HepG2 (cell line): Measurements from ENCODE around the gene RNF150. TPM values are rescaled to one million over a fixed set of nuclear protein-coding genes. Genes with fewer than 3 reads are reported as not detected.

Source experiments
- ARHGAP35 ChIP-seq: sonication (generic); formaldehyde crosslinking; IDR thresholded peaks from 2 replicates; pipeline ENCODE4 v1.9.0; 2022; ENCODE audit warnings: mild to moderate bottlenecking, inconsistent platforms, moderate library complexity, missing genetic modification reagents, borderline replicate concordance
- DRAP1 ChIP-seq: IDR thresholded peaks from 2 replicates; pipeline ENCODE4 v1.6.1; 2016; ENCODE audit warnings: missing genetic modification reagents, missing compliant biosample characterization
- GATAD2A ChIP-seq: IDR thresholded peaks from 2 replicates; pipeline ENCODE4 v1.6.1; 2016
- GPN1 ChIP-seq: sonication (generic); formaldehyde crosslinking; IDR thresholded peaks from 2 replicates; pipeline ENCODE4 v1.5.1; 2020; ENCODE audit warnings: missing genetic modification reagents, borderline replicate concordance
- HNRNPLL ChIP-seq: fragments of 200-400 bp; formaldehyde crosslinking; IDR thresholded peaks from 2 replicates; pipeline ENCODE4 v1.6.1; 2017; ENCODE audit warnings: mild to moderate bottlenecking, low read depth, low read length; ENCODE audit not compliant: poor library complexity, severe bottlenecking
- HOXD1 ChIP-seq: sonication (generic); formaldehyde crosslinking; IDR thresholded peaks from 2 replicates; pipeline ENCODE4 v1.5.0; 2020; ENCODE audit warnings: missing genetic modification reagents
- JARID2 ChIP-seq: sonication (generic); formaldehyde crosslinking; IDR thresholded peaks from 2 replicates; pipeline ENCODE4 v1.8.1; 2023; ENCODE audit warnings: missing genetic modification reagents, inconsistent platforms; ENCODE audit not compliant: insufficient replicate concordance
- MEIS1 ChIP-seq: sonication (generic); formaldehyde crosslinking; IDR thresholded peaks from 2 replicates; pipeline ENCODE4 v1.9.0; 2021; ENCODE audit warnings: mild to moderate bottlenecking, missing genetic modification reagents, moderate library complexity, borderline replicate concordance
- NONO ChIP-seq, 2 experiments: fragments of 450-650 bp in 1 of 2; sonication (generic) in 1 of 2; formaldehyde crosslinking in 1 of 2; IDR thresholded peaks in 1 of 2; conservative IDR thresholded peaks in 1 of 2; 2 replicates each; pipeline versions ENCODE4 v1.6.1 to v1.8.0; 2017 to 2022; ENCODE audit warnings: mild to moderate bottlenecking in 1 of 2, missing genetic modification reagents in 1 of 2, moderate library complexity in 1 of 2
- NR2C2 ChIP-seq: sonication (generic); formaldehyde crosslinking; IDR thresholded peaks from 2 replicates; pipeline ENCODE4 v1.4.0; 2020; ENCODE audit warnings: missing genetic modification reagents, mild to moderate bottlenecking, moderate library complexity, borderline replicate concordance
- POLR2AphosphoS5 ChIP-seq: IDR thresholded peaks from 2 replicates; pipeline ENCODE4 v1.6.1; 2012; ENCODE audit warnings: low read depth, low read length
- RAD21 ChIP-seq: fragments of 450-650 bp; formaldehyde crosslinking; IDR thresholded peaks from 2 replicates; pipeline ENCODE4 v1.5.0; 2020; ENCODE audit warnings: mild to moderate bottlenecking
- SAFB2 ChIP-seq: sonication (generic); formaldehyde crosslinking; IDR thresholded peaks from 2 replicates; pipeline ENCODE4 v1.5.1; 2020; ENCODE audit warnings: missing genetic modification reagents, low read depth, mild to moderate bottlenecking, borderline replicate concordance
- SMC3 ChIP-seq: IDR thresholded peaks from 2 replicates; pipeline ENCODE4 v1.6.1; 2011; ENCODE audit warnings: low read length, improper control_type of control experiment
- SYNCRIP ChIP-seq: fragments of 200-400 bp; formaldehyde crosslinking; IDR thresholded peaks from 2 replicates; pipeline ENCODE4 v1.6.1; 2018; ENCODE audit warnings: mild to moderate bottlenecking, low read depth, low read length; ENCODE audit not compliant: insufficient read depth
- THAP7 ChIP-seq: sonication (generic); formaldehyde crosslinking; IDR thresholded peaks from 2 replicates; pipeline ENCODE4 v1.8.1; 2023; ENCODE audit warnings: mild to moderate bottlenecking, missing genetic modification reagents
- ZFP37 ChIP-seq: sonication (generic); formaldehyde crosslinking; IDR thresholded peaks from 2 replicates; pipeline ENCODE4 v1.4.0; 2020; ENCODE audit warnings: missing genetic modification reagents, borderline replicate concordance
- ZKSCAN8 ChIP-seq: IDR thresholded peaks from 2 replicates; pipeline ENCODE4 v1.6.1; 2016; ENCODE audit warnings: borderline replicate concordance, missing genetic modification reagents, missing compliant biosample characterization
- ZNF317 ChIP-seq: sonication (generic); formaldehyde crosslinking; IDR thresholded peaks from 2 replicates; pipeline ENCODE4 v1.5.0; 2020; ENCODE audit warnings: mild to moderate bottlenecking, missing genetic modification reagents
- ZNF570 ChIP-seq: sonication (generic); formaldehyde crosslinking; IDR thresholded peaks from 2 replicates; pipeline ENCODE4 v1.4.0; 2020; ENCODE audit warnings: mild to moderate bottlenecking, missing genetic modification reagents, borderline replicate concordance
- ZNF598 ChIP-seq: sonication (generic); formaldehyde crosslinking; IDR thresholded peaks from 2 replicates; pipeline ENCODE4 v1.5.1; 2020; ENCODE audit warnings: mild to moderate bottlenecking, missing genetic modification reagents, borderline replicate concordance
- ZNF768 ChIP-seq: sonication (generic); formaldehyde crosslinking; IDR thresholded peaks from 2 replicates; pipeline ENCODE4 v1.4.0; 2020; ENCODE audit warnings: missing genetic modification reagents
- ZNF781 ChIP-seq: sonication (generic); formaldehyde crosslinking; IDR thresholded peaks from 2 replicates; pipeline ENCODE4 v1.5.1; 2020; ENCODE audit warnings: borderline replicate concordance, mild to moderate bottlenecking, missing genetic modification reagents; ENCODE audit errors: not compliant biosample characterization
- ZNF841 ChIP-seq: sonication (generic); formaldehyde crosslinking; IDR thresholded peaks from 2 replicates; pipeline ENCODE4 v1.8.1; 2023; ENCODE audit warnings: missing genetic modification reagents, borderline replicate concordance
- polyA plus RNA-seq, 8 experiments: library from polyadenylated mRNA; depleted of rRNA in 3 of 8; stranded (reverse) in 7 of 8; unstranded in 1 of 8; fragments of >200 nt; fragmentation: Illumina TruSeq in 4 of 8; extraction: Trizol in 4 of 8; gene quantifications; 2 replicates each; pipeline versions ENCODE4 v1.2.1 to v1.2.3, GENCODE V29; 2011 to 2016; ENCODE audit warnings: low read depth in 4 of 8, missing spikeins in 1 of 8, mixed read lengths in 1 of 8; ENCODE audit not compliant: insufficient read depth in 1 of 8
- total RNA-seq, 5 experiments: library from RNA; depleted of rRNA; stranded (reverse); fragments of >200 nt; fragmentation: Illumina TruSeq; extraction: Trizol; gene quantifications; 2 replicates each; pipeline ENCODE4 v1.2.3, GENCODE V29; 2016; ENCODE audit warnings: low read depth in 1 of 5
- TF ChIP-seq, protein P1 (sequence below): sonication (generic); formaldehyde crosslinking; IDR thresholded peaks from 2 replicates; pipeline ENCODE4 v1.4.0; 2020; ENCODE audit warnings: missing genetic modification reagents
- TF ChIP-seq, protein P2 (sequence below): sonication (generic); formaldehyde crosslinking; IDR thresholded peaks from 2 replicates; pipeline ENCODE4 v1.9.0; 2022; ENCODE audit warnings: missing genetic modification reagents, mild to moderate bottlenecking, borderline replicate concordance

Gene RNF150
- total and polyA plus RNA-seq, 2 of the 13 experiments (the other 11 are each of a cell fraction or from before 2014, with no cell fraction given): 0.02 to 0.03 TPM

DNA sequence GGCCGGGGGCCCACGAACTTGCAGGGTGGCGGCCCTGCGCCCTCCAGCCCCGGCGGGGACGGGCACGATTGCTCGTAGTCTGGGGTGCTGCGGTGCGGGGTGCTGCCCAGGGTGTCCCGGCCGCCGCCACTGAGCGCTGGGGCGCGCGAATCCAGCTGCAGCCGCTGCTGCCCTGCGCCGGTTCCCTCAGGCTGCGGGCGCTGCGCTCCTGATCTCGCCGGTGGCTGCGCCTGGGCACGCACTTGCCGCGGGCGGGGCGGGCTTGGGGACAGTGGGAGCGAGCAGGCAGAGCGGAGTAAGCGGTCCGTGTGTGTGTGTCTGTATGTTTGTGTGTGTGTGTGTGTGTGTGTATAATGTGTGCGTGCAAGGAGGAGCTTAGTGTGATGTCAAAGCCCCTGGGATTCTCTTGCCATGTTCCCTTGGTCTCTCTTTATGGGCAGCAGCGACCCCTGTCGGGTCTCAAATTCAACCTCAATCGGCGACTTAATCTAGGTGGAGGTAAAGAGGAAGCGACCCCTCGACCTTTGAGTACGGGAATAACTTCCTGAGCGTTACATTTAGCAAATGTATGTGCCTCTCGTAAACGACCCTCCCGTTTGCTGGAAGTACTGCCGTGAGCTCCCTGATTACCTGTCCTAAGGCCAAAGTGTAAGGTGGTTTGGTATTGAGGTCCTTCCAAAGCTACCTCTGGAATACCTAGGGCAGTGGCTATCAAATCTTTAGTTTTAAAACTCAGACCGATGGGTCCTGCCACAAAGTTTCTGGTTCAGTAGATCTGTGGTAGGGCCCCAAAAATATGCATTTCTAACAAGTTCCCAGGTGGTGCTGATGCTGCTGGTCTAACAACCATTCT lies at the start of gene RNF150 (continued):
- TF ChIP-seq, protein P1, sequence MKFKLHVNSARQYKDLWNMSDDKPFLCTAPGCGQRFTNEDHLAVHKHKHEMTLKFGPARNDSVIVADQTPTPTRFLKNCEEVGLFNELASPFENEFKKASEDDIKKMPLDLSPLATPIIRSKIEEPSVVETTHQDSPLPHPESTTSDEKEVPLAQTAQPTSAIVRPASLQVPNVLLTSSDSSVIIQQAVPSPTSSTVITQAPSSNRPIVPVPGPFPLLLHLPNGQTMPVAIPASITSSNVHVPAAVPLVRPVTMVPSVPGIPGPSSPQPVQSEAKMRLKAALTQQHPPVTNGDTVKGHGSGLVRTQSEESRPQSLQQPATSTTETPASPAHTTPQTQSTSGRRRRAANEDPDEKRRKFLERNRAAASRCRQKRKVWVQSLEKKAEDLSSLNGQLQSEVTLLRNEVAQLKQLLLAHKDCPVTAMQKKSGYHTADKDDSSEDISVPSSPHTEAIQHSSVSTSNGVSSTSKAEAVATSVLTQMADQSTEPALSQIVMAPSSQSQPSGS: no peak
- TF ChIP-seq ZFP37: no peak
- no peak for TF ChIP-seq JARID2 (CRISPR knock-in tag)
- TF ChIP-seq POLR2AphosphoS5: no peak
- no peak for TF ChIP-seq MEIS1 (CRISPR knock-in tag)
- no peak for TF ChIP-seq ZNF570 (CRISPR knock-in tag)
- no peak for TF ChIP-seq NONO (IDR thresholded peaks at IDR 0.05)
- peak; percentile 54; the same call in 1 of the 2 replicates for TF ChIP-seq NONO (CRISPR knock-in tag; conservative IDR thresholded peaks at IDR 0.05)
- TF ChIP-seq ZNF781 (CRISPR knock-in tag): no peak
- TF ChIP-seq RAD21: no peak
- no peak for TF ChIP-seq ARHGAP35 (CRISPR knock-in tag)
- TF ChIP-seq GATAD2A (CRISPR knock-in tag): no peak
- peak; percentile 97 for TF ChIP-seq HNRNPLL
- TF ChIP-seq GPN1 (CRISPR knock-in tag): no peak
- no peak for TF ChIP-seq ZKSCAN8 (CRISPR knock-in tag)
- TF ChIP-seq SAFB2 (CRISPR knock-in tag): no peak
- peak; percentile 33; the same call in 1 of the 2 replicates for TF ChIP-seq ZNF768 (CRISPR knock-in tag)
- TF ChIP-seq ZNF598: no peak
- peak; percentile 31; the same call in 1 of the 2 replicates for TF ChIP-seq SMC3
- TF ChIP-seq ZNF317 (CRISPR knock-in tag): no peak
- TF ChIP-seq THAP7: no peak
- TF ChIP-seq NR2C2 (CRISPR knock-in tag): peak; percentile 77
- no peak for TF ChIP-seq DRAP1 (CRISPR knock-in tag)
- TF ChIP-seq ZNF841: no peak
- no peak for TF ChIP-seq SYNCRIP
- TF ChIP-seq, protein P2, sequence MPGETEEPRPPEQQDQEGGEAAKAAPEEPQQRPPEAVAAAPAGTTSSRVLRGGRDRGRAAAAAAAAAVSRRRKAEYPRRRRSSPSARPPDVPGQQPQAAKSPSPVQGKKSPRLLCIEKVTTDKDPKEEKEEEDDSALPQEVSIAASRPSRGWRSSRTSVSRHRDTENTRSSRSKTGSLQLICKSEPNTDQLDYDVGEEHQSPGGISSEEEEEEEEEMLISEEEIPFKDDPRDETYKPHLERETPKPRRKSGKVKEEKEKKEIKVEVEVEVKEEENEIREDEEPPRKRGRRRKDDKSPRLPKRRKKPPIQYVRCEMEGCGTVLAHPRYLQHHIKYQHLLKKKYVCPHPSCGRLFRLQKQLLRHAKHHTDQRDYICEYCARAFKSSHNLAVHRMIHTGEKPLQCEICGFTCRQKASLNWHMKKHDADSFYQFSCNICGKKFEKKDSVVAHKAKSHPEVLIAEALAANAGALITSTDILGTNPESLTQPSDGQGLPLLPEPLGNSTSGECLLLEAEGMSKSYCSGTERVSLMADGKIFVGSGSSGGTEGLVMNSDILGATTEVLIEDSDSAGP (CRISPR knock-in tag): peak; percentile 66; the same call in 1 of the 2 replicates
- no peak for TF ChIP-seq HOXD1 (CRISPR knock-in tag)
